SK-N-SH (cell line): ENCODE measurements around the gene ANXA9. TPM values are rescaled to one million over a fixed set of nuclear protein-coding genes. Genes with fewer than 3 reads are reported as not detected.

Experiments
- CTCF ChIA-PET: fragments of 300-600, 350-600 bp; formaldehyde crosslinking; extraction: SDS; loops from one replicate; lab custom pipeline; 2021; lab: Yijun Ruan, JAX
- POLR2A ChIA-PET: fragments of 350-600 bp; sonication (Branson Sonifier 250); formaldehyde crosslinking; extraction: SDS; loops from one replicate; lab custom pipeline; 2020; ENCODE audit warnings: antibody characterized with exemption, inconsistent platforms; lab: Yijun Ruan, JAX
- DNase-seq: peaks from one replicate; pipeline ENCODE4 v3.0.0; 2012
- H2AFZ ChIP-seq: fragments of 200-600 bp; sonication (generic); 2 replicates; pipeline ENCODE4 v1.8.1; 2016; ENCODE audit warnings: antibody characterized with exemption, mild to moderate bottlenecking, low read depth
- H3F3A ChIP-seq: fragments of 200-600 bp; sonication (generic); replicated peaks from 2 replicates; pipeline ENCODE3; 2016; ENCODE audit warnings: antibody characterized with exemption, mild to moderate bottlenecking; ENCODE audit not compliant: insufficient read depth
- H3K27ac ChIP-seq, 2 experiments: fragments of 200-500 bp in 1 of 2; fragments of 200-600 bp in 1 of 2; sonication (Bioruptor generic) in 1 of 2; sonication (generic), shearing (Covaris generic) in 1 of 2; 2 replicates each; pipeline versions ENCODE4 v1.5.1 to v1.6.1; 2014 to 2016; ENCODE audit warnings: low read depth in 2 of 2, inconsistent platforms in 1 of 2, low read length in 1 of 2, mild to moderate bottlenecking in 1 of 2, mixed read lengths in 1 of 2
- H3K27me3 ChIP-seq: fragments of 200-600 bp; sonication (generic), shearing (Covaris generic); 2 replicates; pipeline ENCODE4 v1.6.1; 2016; ENCODE audit warnings: mixed run types; ENCODE audit not compliant: insufficient read depth
- H3K36me3 ChIP-seq, 2 experiments: fragments of 200-500 bp in 1 of 2; fragments of 200-600 bp in 1 of 2; sonication (Bioruptor generic) in 1 of 2; sonication (generic) in 1 of 2; replicated peaks in 1 of 2; 2 replicates each; pipeline versions ENCODE3 to v1.5.1; 2014 to 2016; ENCODE audit warnings: low read length in 1 of 2, mild to moderate bottlenecking in 1 of 2; ENCODE audit not compliant: insufficient read depth in 2 of 2, control insufficient read depth in 1 of 2
- H3K4me1 ChIP-seq, 2 experiments: fragments of 200-500 bp in 1 of 2; fragments of 200-600 bp in 1 of 2; sonication (Bioruptor generic) in 1 of 2; sonication (generic), shearing (Covaris generic) in 1 of 2; 2 replicates each; pipeline versions ENCODE4 v1.5.1 to v1.6.1; 2014 to 2016; ENCODE audit warnings: low read depth in 1 of 2, low read length in 1 of 2, mixed run types in 1 of 2; ENCODE audit not compliant: insufficient read depth in 2 of 2, control insufficient read depth in 1 of 2
- H3K4me2 ChIP-seq: fragments of 200-600 bp; sonication (generic), shearing (Covaris generic); 2 replicates; pipeline ENCODE4 v1.6.1; 2017; ENCODE audit warnings: mixed run types
- H3K4me3 ChIP-seq, 2 experiments: fragments of 200-500 bp in 1 of 2; fragments of 200-600 bp in 1 of 2; sonication (Bioruptor generic) in 1 of 2; sonication (generic), shearing (Covaris generic) in 1 of 2; 2 replicates each; pipeline versions ENCODE4 v1.5.1 to v1.8.1; 2014 to 2016; ENCODE audit warnings: low read depth in 2 of 2, inconsistent platforms in 1 of 2, low read length in 1 of 2, mild to moderate bottlenecking in 1 of 2, mixed read lengths in 1 of 2, moderate library complexity in 1 of 2
- H3K79me2 ChIP-seq: fragments of 200-600 bp; sonication (generic); 2 replicates; pipeline ENCODE4 v1.8.1; 2017; ENCODE audit warnings: mild to moderate bottlenecking; ENCODE audit not compliant: insufficient read depth
- H3K9ac ChIP-seq: fragments of 200-600 bp; sonication (generic); 2 replicates; pipeline ENCODE4 v1.6.1; 2017; ENCODE audit warnings: mixed run types
- H3K9me2 ChIP-seq: fragments of 200-600 bp; sonication (generic); 2 replicates; pipeline ENCODE4 v1.6.1; 2017; ENCODE audit warnings: mixed run types
- H3K9me3 ChIP-seq: fragments of 200-600 bp; sonication (generic); 2 replicates; pipeline ENCODE4 v1.6.1; 2017; ENCODE audit warnings: mixed run types, mild to moderate bottlenecking, moderate library complexity
- H4K20me1 ChIP-seq: fragments of 200-600 bp; sonication (generic); 2 replicates; pipeline ENCODE4 v1.6.1; 2017; ENCODE audit warnings: mild to moderate bottlenecking, mixed run types; ENCODE audit not compliant: insufficient read depth
- CHD2 ChIP-seq: fragments of 150-350 bp; IDR thresholded peaks from 2 replicates; pipeline ENCODE4 v1.6.1; 2018; ENCODE audit warnings: low read length; ENCODE audit not compliant: partially characterized antibody
- CTCF ChIP-seq: fragments of 200-600 bp; sonication (generic); IDR thresholded peaks from 2 replicates; pipeline ENCODE4 v1.6.1; 2017; ENCODE audit warnings: antibody characterized with exemption, mild to moderate bottlenecking, moderate library complexity
- EZH2phosphoT487 ChIP-seq: fragments of 200-600 bp; sonication (generic); IDR thresholded peaks from 2 replicates; pipeline ENCODE4 v1.6.1; 2017; ENCODE audit warnings: low read depth, mixed run types, mild to moderate bottlenecking, antibody characterized with exemption, moderate library complexity, borderline replicate concordance
- FOSL2 ChIP-seq: IDR thresholded peaks from 2 replicates; pipeline ENCODE4 v1.4.0; 2012; ENCODE audit warnings: low read depth, mild to moderate bottlenecking, moderate library complexity, borderline replicate concordance
- GATA2 ChIP-seq: sonication (generic); formaldehyde crosslinking; IDR thresholded peaks from 2 replicates; pipeline ENCODE4 v1.5.0; 2020; ENCODE audit warnings: mild to moderate bottlenecking, missing genetic modification reagents
- JUND ChIP-seq: IDR thresholded peaks from 2 replicates; pipeline ENCODE4 v1.4.0; 2012
- NRF1 ChIP-seq: IDR thresholded peaks from 2 replicates; pipeline ENCODE4 v1.6.1; 2012; ENCODE audit warnings: low read depth, mild to moderate bottlenecking, low read length
- PBX3 ChIP-seq: IDR thresholded peaks from 2 replicates; pipeline ENCODE4; 2012
- REST ChIP-seq: IDR thresholded peaks from 2 replicates; pipeline ENCODE4 v1.6.1; 2012; ENCODE audit warnings: mild to moderate bottlenecking, low read depth, low read length, moderate library complexity
- SIN3A ChIP-seq: IDR thresholded peaks from 2 replicates; pipeline ENCODE4 v1.6.1; 2012; ENCODE audit warnings: low read depth, mild to moderate bottlenecking, low read length, moderate library complexity, borderline replicate concordance
- SMC3 ChIP-seq: IDR thresholded peaks from 2 replicates; pipeline ENCODE4 v1.6.1; 2012; ENCODE audit warnings: low read depth, low read length, improper control_type of control experiment
- TEAD4 ChIP-seq: IDR thresholded peaks from 2 replicates; pipeline ENCODE4 v1.4.0; 2012; ENCODE audit warnings: mild to moderate bottlenecking, borderline replicate concordance; ENCODE audit not compliant: insufficient read depth
- YY1 ChIP-seq: IDR thresholded peaks from 2 replicates; pipeline ENCODE4 v1.4.0; 2012; ENCODE audit warnings: low read depth, mild to moderate bottlenecking
- ZBTB33 ChIP-seq: IDR thresholded peaks from 2 replicates; pipeline ENCODE4 v1.4.0; 2012; ENCODE audit warnings: low read depth, borderline replicate concordance
- WGBS: methylation state at CpG from one replicate; pipeline ENCODE4 v1.1.6; 2017; ENCODE audit warnings: low lambda C conversion rate; 5-methylcytosine and 5-hydroxymethylcytosine counted together
- polyA plus RNA-seq, 3 experiments: library from polyadenylated mRNA; depleted of rRNA; stranded (reverse); fragments of >200 nt; gene quantifications; 2 replicates each; pipeline ENCODE4 v1.2.3, GENCODE V29; 2012

Gene ANXA9
- polyA plus RNA-seq, 1 of the 3 experiments (the other 2 are of a cell fraction): 0.07 TPM

GRCh38 chr1:150994248-150994647 is 12.2 kb downstream of the ANXA9 start:
- Histone ChIP-seq H3K27ac (no peak overlapping the region), H3K4me3 (no peak overlapping the region), H4K20me1 (no peaks in the 10 kb centered on the region), H3K36me3 (peaks cover 0 to 7% of the 10 kb centered on the region in 2 experiments), H3K79me2 (no peaks in the 10 kb centered on the region), H3K9ac (no peak overlapping the region), H3F3A (no peaks in the 10 kb centered on the region), H3K4me1 (no peaks in the 10 kb centered on the region), H2AFZ (no peak overlapping the region), H3K9me2 (no peaks in the 10 kb centered on the region), H3K4me2 (no peak overlapping the region), H3K9me3 (no peaks in the 10 kb centered on the region), H3K27me3 (no peaks in the 10 kb centered on the region)
- TF ChIP-seq PBX3 (no peak), EZH2phosphoT487 (no peak), SMC3 (no peak), CHD2 (no peak), REST (no peak), TEAD4 (no peak), NRF1 (no peak), ZBTB33 (no peak), JUND (no peak), GATA2 (CRISPR knock-in tag) (no peak), CTCF (no peak), YY1 (no peak), SIN3A (no peak), FOSL2 (no peak)
- CTCF ChIA-PET: interaction anchor here (0.8 to 15.9 kb wide), 6 partner anchors 11 to 739 kb away, joined by 3 to 371 read pairs (median 7); partner anchors contain the start of genes ANXA9, CERS2 and MINDY1
- POLR2A ChIA-PET: interaction anchor here (1.2 kb wide), 2 partner anchors 12 to 14 kb away, joined by 3 to 6 read pairs; partner anchors contain the start of gene MINDY1
- DNase-seq: no peak
- 94% methylated on average over 3 of the region's 3 CpGs for whole genome bisulfite sequencing
